ENCODE results near the gene LMNB1. TPM values are rescaled to one million over a fixed set of nuclear protein-coding genes. Genes with fewer than 3 reads are reported as not detected.

Gene LMNB1
- total RNA-seq, 1 donor from 2014 or later: 362 TPM

DNA sequence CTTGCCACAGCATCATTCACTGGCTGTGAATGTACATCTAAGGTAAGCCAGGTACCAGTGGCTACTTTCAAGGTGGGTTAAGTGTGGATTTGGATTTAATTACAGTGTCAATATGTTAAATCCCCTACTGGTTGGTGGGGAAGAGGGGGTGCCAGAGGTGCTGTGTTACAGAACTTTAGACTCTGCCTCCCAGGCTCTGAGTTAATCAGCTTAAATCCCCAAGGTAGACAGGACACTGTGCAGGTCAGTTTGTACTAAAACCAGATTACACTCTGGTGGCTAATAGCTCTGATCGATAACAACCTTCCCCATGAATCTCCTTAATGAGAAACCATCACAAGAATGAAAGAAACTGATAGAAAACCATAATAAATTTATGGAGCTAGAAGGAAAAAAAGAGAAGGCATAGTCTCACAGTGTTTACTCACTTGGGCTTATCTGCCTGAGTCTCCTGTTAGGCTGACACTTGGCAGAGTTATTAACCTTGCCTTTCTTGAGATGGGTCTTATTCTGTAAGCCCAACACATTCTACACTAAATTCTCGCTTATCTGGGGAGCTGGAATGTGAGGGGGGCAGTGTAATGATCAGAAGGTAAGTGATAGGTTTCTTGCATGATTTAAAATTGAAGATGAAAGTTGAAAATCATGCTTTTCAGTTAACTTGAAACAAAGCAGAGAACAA is 106.8 kb downstream of the LMNB1 start:
- DNase-seq (ENCODE audit: low read depth, low spot score): no peak
- Mint-ChIP-seq H3K9me3 (no peaks in the 10 kb centered on the region), H3K36me3 (ENCODE audit: low read depth) (no peaks in the 10 kb centered on the region), H3K4me1 (no peaks in the 10 kb centered on the region), H3K4me3 (no peak overlapping the region), H3K27me3 (ENCODE audit: low read depth) (no peaks in the 10 kb centered on the region), H3K27ac (ENCODE audit: unreplicated experiment) (no peak overlapping the region)
- TF ChIP-seq CTCF (conservative IDR thresholded peaks at IDR 0.05): no peak

GRCh38 chr5:126884269-126884819 is 107.4 kb downstream of the LMNB1 start:
- no peak for TF ChIP-seq CTCF (conservative IDR thresholded peaks at IDR 0.05)
- H3K4me3 Mint-ChIP-seq: no peak overlapping the region
- H3K36me3 Mint-ChIP-seq (ENCODE audit: low read depth): no peaks in the 10 kb centered on the region
- H3K27me3 Mint-ChIP-seq (ENCODE audit: low read depth): no peaks in the 10 kb centered on the region
- H3K4me1 Mint-ChIP-seq: no peaks in the 10 kb centered on the region
- DNase-seq (ENCODE audit: low read depth, low spot score): no peak
- H3K27ac Mint-ChIP-seq (ENCODE audit: unreplicated experiment): no peak overlapping the region
- H3K9me3 Mint-ChIP-seq: no peaks in the 10 kb centered on the region

Other genes with a start within 250 kb of the LMNB1 start
- gene ALDH7A1, start 181.9 kb upstream of the LMNB1 start, total RNA-seq: 169 TPM in 2 replicates
- 47.2 and 51.4 TPM in 2 replicates for gene PHAX, start 176.2 kb upstream of the LMNB1 start, total RNA-seq